GM21447 (cell line): ENCODE measurements around the gene COL2A1.

Experiments
- ATAC-seq: cut with Tn5 transposase; IDR thresholded peaks from one replicate; pipeline ENCODE4 v1.9.1; 2021; ENCODE audit not compliant: unreplicated experiment

Gene COL2A1

GRCh38 chr12:48031135-48031960 is 27.1 kb upstream of the COL2A1 start:
- ATAC-seq = no peak

- no peak for ATAC-seq
Observed at GRCh38 chr12:48030173-48030650, 25.9 kb upstream of the COL2A1 start.

GRCh38 chr12:48029491-48030172 is 25.4 kb upstream of the COL2A1 start:
- ATAC-seq = no peak

- no peak for ATAC-seq
Observed at GRCh38 chr12:48028541-48029431, 24.5 kb upstream of the COL2A1 start.

- ATAC-seq = no peak
Observed at GRCh38 chr12:48027183-48028002, 23.1 kb upstream of the COL2A1 start.

GRCh38 chr12:48026060-48026827 is 22.0 kb upstream of the COL2A1 start:
- no peak for ATAC-seq

- ATAC-seq = no peak
Observed at GRCh38 chr12:48025281-48025680, 21.0 kb upstream of the COL2A1 start.

GRCh38 chr12:48024735-48025134 is 20.5 kb upstream of the COL2A1 start:
- no peak for ATAC-seq

- no peak for ATAC-seq
Observed at GRCh38 chr12:48023386-48023785, 19.1 kb upstream of the COL2A1 start.

GRCh38 chr12:48022676-48023385 is 18.6 kb upstream of the COL2A1 start:
- no peak for ATAC-seq

- no peak for ATAC-seq
Observed at GRCh38 chr12:48022180-48022521, 17.9 kb upstream of the COL2A1 start.

- no peak for ATAC-seq
Observed at GRCh38 chr12:48021485-48022179, 17.4 kb upstream of the COL2A1 start.

GRCh38 chr12:48019639-48020265 is 15.5 kb upstream of the COL2A1 start:
- no peak for ATAC-seq

GRCh38 chr12:48018618-48018995 is 14.3 kb upstream of the COL2A1 start:
- ATAC-seq = no peak

- ATAC-seq = no peak
Observed at GRCh38 chr12:48017921-48018617, 13.8 kb upstream of the COL2A1 start.

GRCh38 chr12:48017496-48017895 is 13.2 kb upstream of the COL2A1 start:
- ATAC-seq = no peak

GRCh38 chr12:48016373-48017020 is 12.2 kb upstream of the COL2A1 start:
- ATAC-seq = no peak
